HEK293 (cell line): ENCODE measurements around the gene LSM2.

Experiments
- CTCF ChIA-PET: fragments of 350-600 bp; formaldehyde crosslinking; extraction: SDS; loops from one replicate; lab custom pipeline; 2021; ENCODE audit warnings: antibody characterized with exemption; lab: Yijun Ruan, JAX
- POLR2A ChIA-PET: fragments of 300-600 bp; formaldehyde crosslinking; extraction: SDS; loops from one replicate; lab custom pipeline; 2020; ENCODE audit warnings: antibody characterized with exemption, inconsistent platforms; lab: Yijun Ruan, JAX
- H3K27ac ChIP-seq: fragments of 200-500 bp; sonication (Bioruptor generic); 2 replicates; pipeline ENCODE4 v1.5.1; 2014; ENCODE audit warnings: low read depth, low read length, control low read depth, inconsistent platforms; ENCODE audit errors: extremely low read depth
- H3K36me3 ChIP-seq, 2 experiments: fragments of 200-500 bp in 1 of 2; sonication (Bioruptor generic) in 1 of 2; 1 replicate in 1 of 2; 2 replicates in 1 of 2; pipeline ENCODE4 v1.5.1; 2014 to 2017; ENCODE audit warnings: inconsistent platforms in 2 of 2, low read length in 2 of 2; ENCODE audit not compliant: control insufficient read depth in 2 of 2, insufficient read depth in 1 of 2
- H3K4me1 ChIP-seq: fragments of 200-500 bp; sonication (Bioruptor generic); 2 replicates; pipeline ENCODE4 v1.5.1; 2014; ENCODE audit warnings: mild to moderate bottlenecking, low read length, inconsistent platforms; ENCODE audit not compliant: control insufficient read depth, insufficient read depth
- H3K4me3 ChIP-seq: 2 replicates; pipeline ENCODE4 v1.5.1; 2011; ENCODE audit warnings: low read depth, mild to moderate bottlenecking, control low read depth, low read length, moderate library complexity
- H3K9me3 ChIP-seq: fragments of 200-500 bp; sonication (Bioruptor generic); 2 replicates; pipeline ENCODE4 v1.5.1; 2014; ENCODE audit warnings: low read depth, low read length, inconsistent platforms; ENCODE audit not compliant: control insufficient read depth, insufficient read depth
- PRDM1 ChIP-seq: fragments of 450-650 bp; formaldehyde crosslinking; IDR thresholded peaks from 2 replicates; pipeline ENCODE4; 2016; ENCODE audit warnings: missing biosample characterization, missing genetic modification characterization
- PRDM2 ChIP-seq: fragments of 450-650 bp; formaldehyde crosslinking; IDR thresholded peaks from 2 replicates; pipeline ENCODE4 v1.5.1; 2016; ENCODE audit warnings: missing biosample characterization, missing genetic modification characterization, borderline replicate concordance
- YY1 ChIP-seq: fragments of 450-650 bp; formaldehyde crosslinking; IDR thresholded peaks from 2 replicates; pipeline ENCODE4 v1.5.1; 2018; ENCODE audit warnings: missing biosample characterization, missing genetic modification characterization
- ZBTB20 ChIP-seq: fragments of 450-650 bp; formaldehyde crosslinking; IDR thresholded peaks from 2 replicates; pipeline ENCODE4 v1.5.1; 2016; ENCODE audit warnings: missing biosample characterization, missing genetic modification characterization
- ZBTB26 ChIP-seq: fragments of 450-650 bp; formaldehyde crosslinking; optimal IDR thresholded peaks from 2 replicates; pipeline ENCODE3; 2016; ENCODE audit warnings: missing biosample characterization, mild to moderate bottlenecking, missing genetic modification characterization
- ZNF211 ChIP-seq: fragments of 450-650 bp; formaldehyde crosslinking; IDR thresholded peaks from 2 replicates; pipeline ENCODE4 v1.5.1; 2016; ENCODE audit warnings: low read depth, missing biosample characterization, missing genetic modification characterization
- ZNF280C ChIP-seq: fragments of 450-650 bp; formaldehyde crosslinking; IDR thresholded peaks from 2 replicates; pipeline ENCODE4 v1.5.1; 2016; ENCODE audit warnings: missing biosample characterization, missing genetic modification characterization
- ZNF518A ChIP-seq: fragments of 450-650 bp; formaldehyde crosslinking; conservative IDR thresholded peaks from 2 replicates; pipeline ENCODE4 v1.5.1; 2016; ENCODE audit warnings: low read depth, missing biosample characterization, missing genetic modification characterization
- ZNF521 ChIP-seq: fragments of 450-650 bp; formaldehyde crosslinking; IDR thresholded peaks from 2 replicates; pipeline ENCODE4 v1.5.1; 2017; ENCODE audit warnings: missing biosample characterization, mild to moderate bottlenecking, missing genetic modification characterization
- ZNF76 ChIP-seq: fragments of 450-650 bp; formaldehyde crosslinking; IDR thresholded peaks from 2 replicates; pipeline ENCODE4; 2016; ENCODE audit warnings: low read depth, missing biosample characterization, missing genetic modification characterization, borderline replicate concordance

The LSM2 gene

DNA sequence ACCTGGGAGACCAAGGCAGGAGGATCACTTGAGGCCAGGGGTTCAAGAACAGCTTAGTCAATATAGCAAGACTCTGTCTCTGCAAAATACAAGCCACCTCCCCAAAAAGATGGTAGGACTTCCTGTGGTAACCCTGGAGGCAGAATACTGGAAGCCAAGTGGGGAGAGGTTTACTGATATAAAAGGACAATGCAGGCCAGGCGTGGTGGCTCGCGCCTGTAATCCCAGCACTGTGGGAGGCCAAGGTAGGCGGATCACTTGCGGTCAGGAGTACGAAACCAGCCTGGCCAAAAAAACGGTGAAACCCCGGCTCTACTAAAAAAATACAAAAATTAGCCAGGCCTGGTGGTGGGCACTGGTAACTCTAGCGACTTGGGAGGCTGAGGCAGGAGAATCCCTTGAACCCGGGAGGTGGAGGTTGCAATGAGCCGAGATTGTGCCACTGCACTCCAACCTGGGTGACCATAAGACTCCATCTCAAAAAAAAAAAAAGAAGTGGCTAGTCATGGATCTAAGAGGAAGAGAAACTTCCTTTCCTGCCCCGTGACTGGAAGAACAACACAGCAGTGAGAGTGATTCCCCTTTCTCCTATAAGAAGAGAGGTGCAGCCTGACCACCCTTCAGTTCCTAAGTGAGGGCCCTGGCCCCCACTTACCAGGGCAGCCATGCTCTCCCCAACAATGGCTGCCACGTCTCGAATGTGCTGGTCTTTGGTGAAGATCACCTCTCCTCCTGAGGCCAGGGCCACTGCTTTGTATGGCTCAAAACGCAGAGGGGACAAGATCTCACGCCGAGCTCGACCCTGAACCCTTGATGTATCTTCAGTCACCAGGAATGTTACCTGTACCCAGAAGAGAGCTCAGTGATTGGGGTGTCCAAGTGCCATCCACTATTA lies 38.2 kb downstream of the LSM2 start:
- POLR2A ChIA-PET = interaction anchor here (1.0 to 7.2 kb wide), 8 partner anchors 19 to 114 kb away, joined by 3 to 48 read pairs (median 3); partner anchors contain the start of genes HSPA1B and NEU1
- Histone ChIP-seq H3K27ac (no peak overlapping the region), H3K4me3 (no peak overlapping the region), H3K36me3 (peaks cover 0 to 13% of the 10 kb centered on the region in 2 experiments; a peak in 1 of 3 replicates), H3K4me1 (no peaks in the 10 kb centered on the region), H3K9me3 (no peaks in the 10 kb centered on the region)
- TF ChIP-seq ZNF521 (tag by site-specific recombination) = no peak
- no peak for TF ChIP-seq YY1 (tag by site-specific recombination)
- TF ChIP-seq PRDM1 (tag by site-specific recombination) = peak; percentile 32; the same call in 1 of the 2 replicates
- TF ChIP-seq ZNF76 = no peak
- CTCF ChIA-PET = interaction anchor here (0.5 to 2.6 kb wide), 25 partner anchors 8 to 820 kb away, joined by 3 to 50 read pairs (median 10); partner anchors contain the start of genes CLIC1, DDAH2, LSM2 and LY6G5C

GRCh38 chr6:31767096-31767645 lies 39.6 kb downstream of the LSM2 start:
- no peaks in the 10 kb centered on the region for H3K9me3 ChIP-seq
- POLR2A ChIA-PET = interaction anchor here (1.2 kb wide), 1 partner anchor 60 kb away, joined by 5 read pairs; the partner anchor contains the start of gene HSPA1B
- CTCF ChIA-PET = interaction anchor here (1.0 to 1.9 kb wide), 2 partner anchors 29 to 86 kb away, joined by 3 to 6 read pairs; partner anchors contain the start of genes LY6G5C and VARS1
- H3K36me3 ChIP-seq = peaks cover 2 to 28% of the 10 kb centered on the region in 2 experiments; a peak in 1 of 3 replicates
- TF ChIP-seq ZNF211 (tag by site-specific recombination) (no peak), ZBTB20 (tag by site-specific recombination) (no peak), ZNF518A (no peak), ZNF280C (tag by site-specific recombination) (no peak)
- no peaks in the 10 kb centered on the region for H3K4me1 ChIP-seq
- no peak overlapping the region for H3K4me3 ChIP-seq
- H3K27ac ChIP-seq = no peak overlapping the region

DNA sequence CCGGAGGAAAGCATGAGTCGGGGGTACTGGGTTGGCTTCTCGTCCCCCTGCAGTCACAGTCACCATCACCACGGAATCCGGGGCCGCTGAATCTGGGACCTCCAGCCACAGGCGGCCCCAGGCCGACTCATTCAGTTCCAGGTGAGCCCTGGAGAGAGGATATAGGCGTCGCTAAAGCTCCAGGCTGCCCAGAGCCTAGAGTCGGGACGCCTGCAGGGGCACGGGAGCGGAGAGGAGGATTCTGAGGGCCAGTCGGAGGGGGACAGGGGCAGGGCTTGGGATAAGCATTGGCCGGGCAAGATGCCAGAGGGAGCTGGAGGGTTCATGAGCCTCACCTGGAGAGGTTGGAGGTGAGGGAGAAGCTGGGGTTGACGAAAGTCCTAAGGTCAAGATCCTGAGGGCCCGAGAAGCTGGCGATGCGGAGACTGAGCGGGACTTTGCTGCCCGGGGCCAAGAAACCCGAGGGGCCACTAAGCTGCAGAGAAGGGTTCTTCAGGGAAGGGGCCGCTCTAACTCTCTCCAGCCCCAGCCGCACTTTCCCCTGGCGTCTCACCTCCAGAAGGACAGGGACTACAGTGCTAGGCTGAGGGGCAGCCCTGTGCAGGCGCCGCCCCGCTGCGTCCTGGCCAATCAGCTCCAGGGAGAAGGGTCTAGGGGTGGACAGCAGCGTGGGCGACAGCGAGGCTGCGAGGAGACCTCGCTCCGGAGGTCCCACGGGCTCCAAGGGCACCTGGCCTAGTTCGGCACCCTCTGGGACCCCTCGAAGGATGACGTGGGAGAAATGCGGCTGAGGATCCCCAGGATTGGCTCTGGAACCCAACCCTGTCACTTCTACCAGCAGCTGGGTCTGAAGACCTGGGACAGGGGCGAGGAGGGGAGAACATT lies 40.6 kb downstream of the LSM2 start:
- no peaks in the 10 kb centered on the region for H3K9me3 ChIP-seq
- ChIA-PET CTCF (interaction anchor here (0.6 to 1.9 kb wide), 4 partner anchors 13 to 1824 kb away, joined by 3 to 6 read pairs (median 3); partner anchors contain the start of genes LY6G5C and VARS1), POLR2A (interaction anchor here (0.5 to 1.2 kb wide), 7 partner anchors 11 to 122 kb away, joined by 3 to 5 read pairs (median 3); partner anchors contain the start of genes HSPA1A, HSPA1B, HSPA1L and VWA7)
- H3K4me1 ChIP-seq = no peaks in the 10 kb centered on the region
- H3K36me3 ChIP-seq = peaks cover 4 to 38% of the 10 kb centered on the region in 2 experiments; a peak in 1 of 3 replicates
- H3K4me3 ChIP-seq = no peak overlapping the region
- no peak overlapping the region; the same call in 1 of the 2 replicates for H3K27ac ChIP-seq
- TF ChIP-seq PRDM2 (tag by site-specific recombination) (no peak), ZBTB26 (tag by site-specific recombination) (no peak)
